Measurements from ENCODE around the gene THBS3.

Gene THBS3

DNA sequence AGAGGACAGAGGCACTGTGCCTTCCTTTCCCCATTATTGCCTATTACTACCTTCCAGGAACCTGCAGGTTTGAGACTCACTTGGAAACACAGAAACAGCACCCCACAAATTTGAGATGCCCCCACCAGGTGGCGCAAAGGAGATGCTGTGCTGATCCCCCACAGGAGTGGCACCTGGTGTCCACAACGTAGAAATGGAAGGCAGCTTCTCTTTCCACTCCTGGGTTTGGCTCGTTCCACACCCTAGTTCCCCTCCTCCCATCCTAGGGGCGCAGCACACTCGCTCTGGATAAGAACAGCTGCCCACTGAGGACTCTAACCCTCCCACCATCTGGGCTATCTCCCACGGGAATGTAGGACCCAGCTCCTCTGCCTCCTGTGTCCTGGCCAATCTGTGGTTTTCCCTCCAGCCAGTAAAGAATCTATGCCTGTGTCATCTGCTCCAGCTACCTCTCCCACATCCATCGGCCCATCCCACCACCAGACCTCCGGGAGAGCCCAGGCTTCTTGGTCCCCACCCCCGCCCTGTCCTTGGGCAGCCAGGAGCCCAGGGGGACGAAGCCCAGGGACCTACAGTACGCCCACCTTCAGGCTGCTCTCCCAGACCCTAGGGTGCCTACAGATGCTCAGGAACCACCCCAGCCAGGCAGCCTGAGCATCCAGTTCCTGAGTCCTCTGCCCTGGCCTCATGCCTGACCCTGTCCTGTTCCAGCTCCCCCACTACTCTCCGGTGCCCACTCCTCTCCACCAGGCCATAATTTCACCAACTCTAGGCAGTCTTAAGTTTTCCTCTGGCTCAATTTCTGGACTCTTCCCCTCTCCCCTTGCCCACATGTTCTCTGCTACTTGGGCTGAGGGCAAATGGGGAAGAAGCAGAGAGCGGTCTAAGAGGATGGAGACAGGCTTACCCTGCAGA lies 549 bp downstream of the THBS3 start:
- H3K4me3 ChIP-seq (ENCODE audit: low read length): peak overlapping the region; percentile 100
- TF ChIP-seq, protein P1, sequence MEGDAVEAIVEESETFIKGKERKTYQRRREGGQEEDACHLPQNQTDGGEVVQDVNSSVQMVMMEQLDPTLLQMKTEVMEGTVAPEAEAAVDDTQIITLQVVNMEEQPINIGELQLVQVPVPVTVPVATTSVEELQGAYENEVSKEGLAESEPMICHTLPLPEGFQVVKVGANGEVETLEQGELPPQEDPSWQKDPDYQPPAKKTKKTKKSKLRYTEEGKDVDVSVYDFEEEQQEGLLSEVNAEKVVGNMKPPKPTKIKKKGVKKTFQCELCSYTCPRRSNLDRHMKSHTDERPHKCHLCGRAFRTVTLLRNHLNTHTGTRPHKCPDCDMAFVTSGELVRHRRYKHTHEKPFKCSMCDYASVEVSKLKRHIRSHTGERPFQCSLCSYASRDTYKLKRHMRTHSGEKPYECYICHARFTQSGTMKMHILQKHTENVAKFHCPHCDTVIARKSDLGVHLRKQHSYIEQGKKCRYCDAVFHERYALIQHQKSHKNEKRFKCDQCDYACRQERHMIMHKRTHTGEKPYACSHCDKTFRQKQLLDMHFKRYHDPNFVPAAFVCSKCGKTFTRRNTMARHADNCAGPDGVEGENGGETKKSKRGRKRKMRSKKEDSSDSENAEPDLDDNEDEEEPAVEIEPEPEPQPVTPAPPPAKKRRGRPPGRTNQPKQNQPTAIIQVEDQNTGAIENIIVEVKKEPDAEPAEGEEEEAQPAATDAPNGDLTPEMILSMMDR (conservative IDR thresholded peaks at IDR 0.05; ENCODE audit: low read length): peak; percentile 96
- peak; percentile 76 for DNase-seq (ENCODE audit: low read depth)

DNA sequence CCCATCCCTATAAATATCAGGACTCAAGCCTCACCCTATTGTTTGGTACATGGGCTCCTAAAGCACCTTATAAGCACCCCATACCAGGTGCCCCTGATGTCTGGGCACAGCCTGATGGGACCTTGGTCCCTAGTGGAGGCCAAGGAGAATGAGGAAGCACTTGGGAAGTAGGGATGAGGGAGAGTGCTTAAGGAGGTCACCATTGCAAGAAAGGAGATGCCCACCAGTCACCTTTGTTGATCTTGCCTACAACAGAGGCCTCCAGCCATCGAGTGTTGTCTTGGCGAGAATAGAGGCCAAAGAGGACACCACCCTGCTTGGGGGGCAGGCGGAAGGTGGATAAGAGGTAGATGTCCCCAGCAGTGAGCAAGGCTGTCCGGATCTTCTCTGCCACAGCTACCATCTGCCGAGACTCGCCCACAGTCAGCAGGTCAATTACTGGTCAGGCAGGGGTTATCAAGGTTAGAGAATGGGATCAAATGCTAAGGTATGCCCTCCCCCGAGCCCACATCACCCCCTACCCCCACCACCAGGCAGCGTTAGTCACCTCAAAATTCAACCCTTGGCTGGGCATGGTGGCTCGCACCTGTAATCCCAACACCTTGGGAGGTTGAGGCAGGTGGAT lies 1.6 kb downstream of the THBS3 start:
- no peak for DNase-seq (ENCODE audit: low read depth)
- TF ChIP-seq, protein P1 (conservative IDR thresholded peaks at IDR 0.05; ENCODE audit: low read length): no peak
- H3K4me3 ChIP-seq (ENCODE audit: low read length): no peak overlapping the region

DNA sequence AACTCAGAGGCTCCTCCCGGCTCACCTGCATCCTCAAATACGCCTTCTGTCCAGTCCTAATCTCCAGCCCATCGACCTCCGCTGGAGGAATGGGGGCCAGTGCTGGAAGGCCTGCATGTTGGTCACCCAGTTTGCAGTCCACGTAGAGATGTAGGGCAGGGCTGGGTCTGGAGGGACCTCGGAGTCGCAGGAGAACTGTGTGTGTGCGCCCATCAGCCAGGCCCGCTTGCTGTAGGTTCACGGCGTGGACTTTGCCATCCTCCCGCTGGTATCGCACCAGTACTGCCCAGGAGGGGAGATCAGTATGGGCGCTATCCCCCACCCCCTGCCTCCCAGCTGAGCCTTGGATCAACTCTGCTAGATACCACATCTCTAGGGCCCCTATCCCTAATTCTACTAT lies 2.7 kb downstream of the THBS3 start:
- DNase-seq (ENCODE audit: low read depth): no peak
- TF ChIP-seq, protein P1 (conservative IDR thresholded peaks at IDR 0.05; ENCODE audit: low read length): no peak
- no peak overlapping the region for H3K4me3 ChIP-seq (ENCODE audit: low read length)

DNA sequence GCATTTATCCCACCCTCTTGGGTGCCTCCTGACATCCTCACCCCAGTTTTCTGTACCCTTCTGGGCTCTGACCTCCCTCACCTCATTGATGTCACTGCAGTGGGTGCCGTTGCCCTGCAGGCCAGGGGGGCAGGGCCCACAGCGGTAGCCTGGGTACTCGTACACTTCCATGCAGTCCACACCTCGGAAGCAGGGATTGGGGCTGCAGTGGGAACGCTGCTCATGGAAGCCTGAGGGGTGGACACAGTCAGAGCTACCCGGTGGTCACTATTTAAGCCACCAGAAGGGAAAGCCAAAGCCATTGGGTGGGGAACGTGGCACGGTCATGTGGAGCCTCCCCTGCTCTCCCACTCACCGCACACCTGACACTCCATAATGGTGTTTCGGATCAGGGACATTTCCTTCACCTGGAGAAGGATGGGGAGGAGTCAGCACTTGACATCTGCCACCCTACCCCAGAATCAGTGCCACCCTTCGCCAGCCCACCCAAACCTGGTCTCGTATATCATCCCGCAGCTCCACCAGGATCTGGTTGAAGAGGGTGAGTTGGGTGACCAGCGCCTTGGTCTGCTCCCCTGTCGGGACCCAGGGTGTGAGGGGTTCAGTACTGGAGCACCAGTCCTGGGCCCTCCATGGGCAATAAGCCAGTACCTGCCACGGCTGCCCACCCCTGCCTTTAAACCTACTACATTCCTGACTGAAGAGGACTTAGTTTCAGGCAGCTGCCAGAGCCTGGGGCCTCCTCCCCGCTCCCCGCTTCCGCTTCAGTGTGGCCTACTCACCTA lies 4.8 kb downstream of the THBS3 start:
- H3K4me3 ChIP-seq (ENCODE audit: low read length): no peak overlapping the region
- TF ChIP-seq, protein P1 (conservative IDR thresholded peaks at IDR 0.05; ENCODE audit: low read length): no peak
- DNase-seq (ENCODE audit: low read depth): no peak

DNA sequence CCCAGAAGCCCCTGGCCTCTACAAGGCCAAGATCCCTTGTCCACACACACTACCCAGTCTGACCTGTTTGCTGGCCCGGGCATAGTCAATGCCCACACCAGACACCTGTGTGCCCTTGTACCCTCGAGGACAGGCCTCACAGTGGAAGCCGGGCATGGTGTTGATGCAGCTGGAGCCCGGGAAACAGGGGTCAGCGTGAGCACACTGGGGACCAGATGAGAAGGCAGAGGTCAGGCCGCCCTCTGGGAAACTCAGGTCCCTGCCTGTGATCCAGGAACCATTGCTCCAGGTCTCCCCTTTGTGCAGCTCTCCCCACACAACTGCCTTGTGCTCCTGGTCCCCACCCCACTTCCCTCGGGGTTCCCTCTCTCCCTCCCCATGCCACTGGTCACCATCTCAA lies 5.5 kb downstream of the THBS3 start:
- DNase-seq (ENCODE audit: low read depth): no peak
- TF ChIP-seq, protein P1 (conservative IDR thresholded peaks at IDR 0.05; ENCODE audit: low read length): no peak
- H3K4me3 ChIP-seq (ENCODE audit: low read length): no peak overlapping the region

DNA sequence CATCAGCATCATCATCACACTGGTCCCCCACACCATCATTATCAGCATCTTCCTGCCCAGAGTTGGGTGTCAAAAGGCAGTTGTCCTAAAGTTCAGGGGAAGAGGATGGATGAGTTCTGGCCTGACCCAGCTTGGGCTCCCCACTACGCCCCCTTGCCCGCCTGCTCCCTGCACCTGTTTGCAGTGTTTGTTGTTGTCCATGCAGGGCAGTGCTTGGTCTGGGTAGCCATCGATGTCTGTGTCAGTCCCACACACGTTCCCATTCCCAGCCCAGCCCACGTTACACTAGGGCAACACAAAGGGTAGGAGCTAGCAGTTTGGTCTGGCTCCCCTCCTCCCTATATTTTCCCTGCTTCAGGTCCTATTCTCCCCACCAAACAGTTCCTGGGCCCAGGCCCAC lies 6.8 kb downstream of the THBS3 start:
- no peak for DNase-seq (ENCODE audit: low read depth)
- no peak overlapping the region for H3K4me3 ChIP-seq (ENCODE audit: low read length)
- TF ChIP-seq, protein P1 (conservative IDR thresholded peaks at IDR 0.05; ENCODE audit: low read length): no peak
